HG03342 (cell line): ENCODE measurements around the gene RCAN2.
"Not testable (repeated sequence)": the region's sequence is repeated elsewhere in the genome, so short reads cannot be mapped to it uniquely, and the experiment has no call there.

Experiments used
- ATAC-seq: cut with Tn5 transposase; IDR thresholded peaks from one replicate; pipeline ENCODE4 v1.9.1; 2021; ENCODE audit warnings: mild to moderate bottlenecking, moderate library complexity; ENCODE audit not compliant: unreplicated experiment

RCAN2 gene

DNA sequence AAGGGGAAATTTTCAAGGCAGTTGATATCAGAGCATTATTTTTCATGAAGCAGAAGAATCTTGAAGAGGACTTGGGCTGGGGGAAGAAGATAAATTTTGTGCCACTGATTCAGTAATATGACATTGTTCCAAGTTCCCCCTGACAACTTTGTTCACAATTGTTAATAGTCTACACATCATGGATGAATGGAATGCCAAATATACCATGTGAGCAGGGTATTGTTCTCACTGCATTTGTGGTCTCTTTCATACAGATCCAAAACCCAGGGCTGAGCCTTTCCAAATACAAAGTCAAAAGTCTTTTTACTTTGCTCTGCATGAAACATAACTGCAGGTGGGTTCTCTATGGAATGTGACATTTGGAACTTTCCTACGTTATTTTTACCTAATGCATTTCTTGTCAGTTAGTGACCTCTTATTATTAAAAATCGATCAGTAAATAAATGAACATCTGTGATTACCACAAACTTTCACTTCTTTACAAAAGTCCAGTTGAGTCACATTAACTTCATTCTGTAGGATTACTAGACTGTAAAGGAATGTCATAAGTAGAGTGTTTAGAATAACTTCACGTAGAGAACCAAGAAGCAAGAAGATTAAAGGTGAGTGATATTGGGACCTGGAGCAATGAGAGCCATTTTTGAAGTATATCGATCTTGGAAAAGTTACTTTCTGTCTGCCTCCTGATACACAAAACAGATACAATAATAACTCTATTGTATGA, 100.9 kb downstream of the RCAN2 start:
- ATAC-seq = no peak

DNA sequence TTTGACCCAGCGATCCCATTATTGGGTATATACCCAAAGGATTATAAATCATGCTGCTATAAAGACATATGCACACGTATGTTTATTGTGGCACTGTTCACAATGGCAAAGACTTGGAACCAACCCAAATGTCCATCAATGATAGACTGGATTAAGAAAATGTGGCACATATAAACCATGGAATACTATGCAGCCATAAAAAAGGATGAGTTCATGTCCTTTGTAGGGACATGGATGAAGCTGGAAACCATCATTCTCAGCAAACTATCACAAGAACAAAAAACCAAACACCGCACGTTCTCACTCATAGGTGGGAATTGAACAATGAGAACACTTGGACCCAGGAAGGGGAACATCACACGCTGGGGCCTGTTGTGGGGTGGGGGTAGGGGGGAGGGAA, 103.5 kb downstream of the RCAN2 start:
- ATAC-seq = not testable (repeated sequence)

DNA sequence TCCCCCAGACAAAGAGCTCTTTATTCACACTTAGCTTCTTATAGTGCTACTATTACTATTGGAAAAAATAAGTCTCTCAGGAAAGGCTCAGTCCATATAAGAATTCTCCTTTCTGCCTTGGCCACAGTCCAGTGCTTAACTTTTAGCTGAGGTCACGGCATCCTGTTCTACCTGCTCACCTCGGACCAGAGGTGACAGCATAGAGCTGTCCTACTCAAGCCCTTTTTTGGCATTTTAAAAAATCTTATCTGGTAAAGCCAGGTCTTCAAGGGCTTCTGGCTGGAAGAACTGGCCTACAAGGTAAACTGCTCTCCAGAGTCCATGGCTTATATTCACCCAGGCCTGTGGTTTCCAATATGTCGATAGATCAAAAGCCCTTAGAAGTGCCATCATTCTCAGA, 109.7 kb downstream of the RCAN2 start:
- no peak for ATAC-seq

DNA sequence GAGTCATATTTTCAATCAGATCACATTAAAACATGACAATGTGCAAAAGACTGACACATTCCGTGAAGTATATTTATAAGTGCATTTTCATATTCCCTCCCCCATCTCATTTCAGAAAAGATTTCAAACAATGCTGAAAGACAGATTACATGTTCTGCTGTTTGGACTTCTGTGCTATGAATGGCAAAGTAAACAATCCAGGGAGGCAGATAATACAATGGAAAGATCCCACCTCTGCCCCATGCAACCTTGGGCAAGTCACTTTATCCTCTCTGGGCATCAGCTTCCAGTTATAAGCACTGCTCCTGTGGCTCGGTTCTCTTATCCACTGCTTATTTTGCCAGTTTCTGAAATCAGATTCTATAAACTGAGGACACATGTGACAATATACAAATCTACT, 110.2 kb downstream of the RCAN2 start:
- no peak for ATAC-seq

DNA sequence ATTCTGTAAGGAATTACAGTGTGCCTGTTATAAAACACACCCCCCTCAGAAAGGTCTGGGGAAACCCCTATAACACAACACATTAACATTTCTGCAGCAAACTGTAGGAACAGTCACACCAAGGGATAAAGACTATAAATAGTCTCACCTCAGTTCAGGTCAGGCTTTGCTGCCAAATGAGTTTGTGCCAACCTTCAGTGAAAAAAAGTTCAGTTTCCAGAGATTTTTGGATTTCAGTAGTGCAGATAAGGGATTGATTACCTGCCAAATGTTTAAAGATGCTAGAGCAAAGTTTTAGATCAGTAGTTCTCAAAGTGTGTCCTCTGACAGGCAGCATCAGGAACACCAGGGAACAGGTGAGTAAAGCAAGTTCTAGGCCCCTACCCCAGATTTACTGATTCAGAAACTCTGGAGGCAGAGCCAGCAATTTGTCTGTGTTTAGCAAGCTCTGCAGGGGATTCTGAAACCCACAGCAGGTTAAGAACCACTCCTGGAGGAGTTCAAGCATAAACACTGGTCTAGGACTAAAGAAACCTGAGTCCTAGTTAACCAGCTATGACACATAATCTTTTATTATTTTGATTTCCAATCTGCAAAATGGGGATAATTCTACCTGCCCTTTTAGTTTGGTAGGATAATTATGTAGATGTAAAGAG, 111.0 kb downstream of the RCAN2 start:
- ATAC-seq = no peak

DNA sequence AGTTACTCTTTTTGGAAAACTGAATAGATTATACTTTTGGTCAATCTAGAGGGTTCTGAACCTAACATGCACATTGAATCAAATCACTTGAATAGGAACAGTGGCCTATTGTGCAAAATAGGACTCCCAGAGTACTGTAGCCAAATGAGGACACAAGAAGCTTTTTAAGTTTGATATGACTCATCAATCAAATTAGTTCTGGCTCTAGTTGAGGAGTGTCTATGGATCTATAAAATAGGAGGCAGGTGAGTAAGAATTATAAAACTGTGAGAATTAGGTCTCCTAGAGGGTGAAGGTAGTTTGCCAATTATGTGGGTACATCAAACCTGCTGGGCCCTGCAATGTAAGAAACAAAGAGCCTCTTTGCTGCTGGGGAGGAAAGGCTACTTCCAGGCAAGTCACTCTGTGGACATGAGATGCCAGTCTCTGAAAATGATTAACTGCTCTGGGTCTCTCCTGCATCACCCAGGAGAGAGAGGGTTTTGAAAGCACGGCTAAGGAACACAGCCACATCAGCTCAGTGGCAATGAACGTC, 112.3 kb downstream of the RCAN2 start:
- no peak for ATAC-seq

DNA sequence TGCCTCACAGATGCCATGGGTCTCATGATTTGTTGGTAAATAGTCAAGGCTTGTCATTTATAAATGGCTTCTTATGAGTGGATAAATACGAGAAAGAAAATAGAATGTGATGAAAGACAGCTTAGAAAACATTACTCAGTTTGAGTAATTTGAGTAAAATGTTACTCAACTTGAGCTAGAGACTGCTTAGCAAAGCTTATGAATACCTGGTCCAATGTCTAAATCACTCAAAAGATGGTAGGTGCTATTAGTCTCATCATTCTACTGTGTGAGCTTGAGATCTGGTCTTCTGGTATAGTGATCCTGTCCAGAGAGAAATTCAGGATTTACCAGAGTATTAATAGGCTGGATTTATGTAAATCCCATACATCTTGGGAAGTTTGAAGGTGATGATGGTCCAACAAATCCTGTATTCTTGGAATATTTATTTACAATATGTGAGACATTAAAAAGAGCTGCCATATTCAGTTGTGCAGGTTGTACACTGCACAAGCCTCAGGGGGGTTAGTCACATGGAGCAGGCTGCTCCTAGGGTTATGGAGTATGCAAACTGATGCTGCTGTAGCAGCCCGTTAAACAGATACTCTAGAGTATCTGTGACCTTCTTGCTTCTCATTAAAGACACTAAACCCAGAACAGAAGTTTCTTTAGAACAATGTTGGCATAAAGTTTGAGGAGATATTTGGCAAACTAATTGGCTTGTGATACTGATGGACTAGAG, 112.9 kb downstream of the RCAN2 start:
- no peak for ATAC-seq

DNA sequence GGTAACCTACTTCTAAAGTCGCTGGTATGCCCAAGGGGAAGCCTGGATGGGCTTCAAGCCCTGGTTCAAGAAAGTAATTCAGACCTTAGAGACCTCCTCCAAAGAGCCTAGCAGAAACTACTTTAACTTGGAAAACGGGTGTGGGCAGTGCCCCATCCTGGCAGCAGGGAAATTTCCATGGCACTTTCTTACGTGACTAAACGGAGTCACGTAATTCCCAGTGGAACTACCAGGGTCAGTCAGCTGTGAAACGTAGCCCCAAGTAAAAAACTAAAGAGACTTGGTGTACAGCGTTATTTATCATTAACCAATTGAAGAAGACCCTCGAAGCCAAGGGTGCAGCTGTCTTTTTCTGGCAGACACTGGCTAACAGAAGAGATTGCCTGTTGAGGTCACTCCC, 114.0 kb downstream of the RCAN2 start:
- ATAC-seq = no peak

DNA sequence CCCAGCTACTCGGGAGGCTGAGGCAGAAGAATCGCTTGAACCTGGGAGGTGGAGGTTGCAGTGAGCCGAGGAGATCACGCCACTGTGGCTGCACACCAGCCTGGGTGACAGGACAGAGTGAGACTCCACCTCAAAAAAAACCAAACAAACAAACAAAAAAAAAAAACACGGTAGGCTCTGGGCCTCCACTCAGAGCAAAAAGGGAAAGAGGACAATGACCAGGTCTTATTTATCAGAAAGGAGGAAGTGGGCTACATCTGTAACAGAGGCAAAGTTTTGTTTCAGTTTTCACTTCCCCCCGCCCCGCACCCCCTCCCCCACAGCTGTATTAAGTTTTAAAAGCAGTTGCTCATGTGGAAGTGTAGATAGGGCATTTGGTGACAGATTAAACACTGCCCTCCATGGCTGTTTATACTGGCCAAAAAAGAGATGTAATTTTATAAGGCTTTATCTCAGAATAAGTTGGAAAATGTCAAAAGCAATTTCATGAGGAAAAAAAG, 114.6 kb downstream of the RCAN2 start:
- ATAC-seq = peak; percentile 93

DNA sequence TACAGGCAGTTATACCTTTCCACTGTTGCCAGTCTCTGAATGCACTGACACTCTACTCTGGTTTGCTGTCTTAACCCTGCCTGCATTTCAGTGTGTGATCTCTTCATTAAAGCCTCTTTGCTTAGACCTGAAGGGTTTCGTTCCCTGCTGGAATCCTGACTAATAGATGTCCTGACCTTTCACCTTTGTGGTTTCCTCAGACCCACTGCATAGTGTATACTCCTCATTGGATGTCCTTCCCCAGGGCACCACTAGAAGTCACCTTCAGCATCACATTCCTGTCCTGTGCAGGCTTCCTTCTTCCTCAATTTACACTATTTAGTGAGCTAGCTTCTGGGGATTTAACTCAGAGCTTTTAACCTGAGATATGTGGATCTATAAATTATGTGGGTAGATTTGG, 120.6 kb downstream of the RCAN2 start:
- no peak for ATAC-seq

DNA sequence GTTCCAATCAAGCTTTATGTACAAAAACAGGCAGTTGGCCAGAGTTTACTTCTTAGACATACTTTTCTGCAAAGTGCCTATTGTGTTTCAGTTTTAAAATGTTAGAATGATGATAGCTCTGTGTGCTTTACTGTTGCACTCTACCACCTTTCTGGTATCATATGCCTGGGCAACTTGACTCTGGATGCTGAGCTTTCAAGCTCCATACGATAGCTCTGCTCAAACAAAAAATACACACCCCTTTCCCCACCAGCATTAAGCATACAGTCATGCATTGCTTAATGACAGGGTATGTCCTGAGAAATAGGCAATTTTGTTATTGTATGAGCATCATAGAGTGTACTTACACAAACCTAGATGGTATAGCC, 123.1 kb downstream of the RCAN2 start:
- ATAC-seq = no peak

DNA sequence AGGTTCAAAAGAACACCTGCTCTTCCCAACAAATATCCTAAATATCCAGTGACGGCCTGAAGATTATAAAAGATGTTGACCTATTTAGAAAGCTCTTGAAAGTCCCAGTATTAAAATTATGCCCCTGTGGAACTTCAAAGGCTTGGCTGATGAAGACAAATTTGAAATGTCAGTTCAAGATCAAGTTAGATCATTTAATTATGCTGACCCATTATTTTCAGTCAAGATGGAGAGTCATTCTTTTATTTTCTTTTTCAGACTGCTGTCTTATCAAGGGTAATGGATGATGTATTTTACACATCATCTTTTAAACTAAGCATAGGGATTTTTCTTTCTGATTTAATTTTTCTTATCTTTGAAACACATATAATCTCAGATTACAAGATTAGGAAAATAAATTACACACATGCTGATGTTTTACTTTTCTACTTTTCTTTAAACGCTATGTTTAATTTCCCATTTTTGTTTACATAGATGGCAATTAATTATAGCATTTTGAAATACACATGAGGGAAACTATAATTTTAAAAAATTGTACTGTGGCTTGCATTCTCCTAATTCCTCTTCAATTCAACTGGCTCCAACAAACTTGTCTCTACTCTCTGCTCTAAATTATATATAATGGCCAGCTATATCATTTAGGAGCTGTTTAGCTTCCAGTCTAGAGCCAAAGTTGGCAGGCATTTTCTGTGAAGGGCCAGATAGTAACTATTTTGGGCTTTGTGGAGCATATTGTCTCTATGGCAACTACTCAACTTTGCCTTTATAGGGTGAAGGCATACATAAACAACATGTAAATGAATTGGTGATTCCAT, 123.7 kb downstream of the RCAN2 start:
- ATAC-seq = no peak

DNA sequence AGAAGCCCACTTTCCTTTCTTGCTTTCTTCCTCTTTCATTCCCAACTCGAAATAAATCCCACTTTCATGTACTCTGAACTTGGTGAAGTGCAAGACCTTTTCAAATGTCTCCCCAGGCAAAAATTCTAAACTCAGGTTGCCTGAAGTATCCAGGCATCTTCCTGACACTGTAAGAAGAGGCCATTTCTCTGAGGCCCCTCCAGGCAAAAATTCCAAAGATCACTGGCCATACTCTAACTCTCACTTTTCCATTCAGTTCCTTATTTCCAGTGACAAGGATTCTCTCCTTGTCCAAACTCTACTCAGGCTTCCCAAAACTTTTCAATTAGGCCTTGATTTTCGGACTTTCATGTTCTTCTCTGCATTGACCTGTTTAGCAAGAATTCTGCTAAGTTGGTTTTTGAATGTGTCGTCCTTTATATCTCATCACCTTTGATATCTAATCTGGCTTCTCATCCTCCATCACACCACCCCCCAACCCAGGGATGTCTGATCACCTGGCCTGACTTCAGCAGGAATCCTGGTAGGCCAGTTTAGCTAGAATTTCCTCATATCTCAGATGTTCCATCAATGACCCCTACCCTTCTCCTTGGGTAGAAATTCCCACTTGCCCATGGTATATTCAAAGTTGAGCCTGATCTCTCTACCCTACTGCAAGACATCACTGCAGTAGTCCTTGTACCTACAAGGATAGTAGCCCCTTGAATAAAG, 124.9 kb downstream of the RCAN2 start:
- no peak for ATAC-seq

DNA sequence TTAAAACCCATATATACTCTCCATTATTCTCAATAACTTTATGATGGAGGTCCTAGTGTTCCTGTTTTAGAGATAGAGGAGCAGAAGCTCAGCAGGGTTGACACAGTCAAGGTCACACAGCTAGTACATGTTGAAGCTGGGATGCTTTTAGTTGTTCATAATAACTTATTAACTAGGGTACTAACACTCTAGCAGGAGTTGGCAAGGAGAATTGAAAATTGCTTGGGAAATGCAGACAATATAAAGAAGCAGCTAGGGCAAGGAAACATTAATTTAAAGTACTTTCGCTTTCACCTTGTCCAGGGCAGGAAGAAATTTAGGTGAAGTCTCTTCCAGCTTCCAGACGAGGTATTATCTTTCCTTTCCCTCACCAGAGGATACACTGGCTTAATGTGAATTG, 133.7 kb downstream of the RCAN2 start:
- ATAC-seq = no peak

DNA sequence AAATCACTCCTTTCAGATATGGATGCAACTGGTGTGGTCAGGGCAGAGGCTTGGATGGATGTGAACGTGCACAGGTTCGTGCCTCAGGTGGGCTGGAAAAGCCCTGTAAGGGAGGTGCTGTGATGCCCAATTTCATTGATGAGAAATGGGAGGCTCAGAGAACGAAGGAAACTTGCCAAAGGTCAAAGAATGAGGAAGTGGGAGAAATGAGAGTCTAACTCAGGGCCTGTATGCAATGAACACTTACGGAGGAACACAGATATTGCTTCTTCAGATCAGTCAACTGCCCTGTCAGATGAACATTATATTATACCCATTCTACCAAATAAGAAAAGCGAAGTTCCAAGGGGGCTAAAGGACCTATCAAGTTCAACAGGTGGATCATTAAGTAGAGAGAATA, 134.7 kb downstream of the RCAN2 start:
- ATAC-seq = no peak

DNA sequence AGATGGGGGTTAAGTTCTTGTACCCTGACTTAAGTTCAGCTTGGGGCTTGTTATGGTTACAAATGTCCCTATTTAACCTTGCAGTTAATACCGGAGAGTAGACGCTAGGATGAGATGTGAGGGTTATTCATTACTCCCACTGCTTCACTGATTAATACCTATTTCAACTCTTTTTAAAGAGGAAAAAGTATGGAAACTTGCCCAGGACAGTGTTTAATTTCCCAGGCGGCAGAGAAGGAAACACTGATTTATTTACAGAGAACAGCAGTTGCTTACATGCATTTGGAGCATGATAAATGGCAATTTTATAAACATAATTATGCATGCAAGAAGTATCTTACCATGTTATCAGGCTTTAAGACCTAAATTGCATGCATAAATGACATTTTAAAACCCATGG, 137.7 kb downstream of the RCAN2 start:
- no peak for ATAC-seq

DNA sequence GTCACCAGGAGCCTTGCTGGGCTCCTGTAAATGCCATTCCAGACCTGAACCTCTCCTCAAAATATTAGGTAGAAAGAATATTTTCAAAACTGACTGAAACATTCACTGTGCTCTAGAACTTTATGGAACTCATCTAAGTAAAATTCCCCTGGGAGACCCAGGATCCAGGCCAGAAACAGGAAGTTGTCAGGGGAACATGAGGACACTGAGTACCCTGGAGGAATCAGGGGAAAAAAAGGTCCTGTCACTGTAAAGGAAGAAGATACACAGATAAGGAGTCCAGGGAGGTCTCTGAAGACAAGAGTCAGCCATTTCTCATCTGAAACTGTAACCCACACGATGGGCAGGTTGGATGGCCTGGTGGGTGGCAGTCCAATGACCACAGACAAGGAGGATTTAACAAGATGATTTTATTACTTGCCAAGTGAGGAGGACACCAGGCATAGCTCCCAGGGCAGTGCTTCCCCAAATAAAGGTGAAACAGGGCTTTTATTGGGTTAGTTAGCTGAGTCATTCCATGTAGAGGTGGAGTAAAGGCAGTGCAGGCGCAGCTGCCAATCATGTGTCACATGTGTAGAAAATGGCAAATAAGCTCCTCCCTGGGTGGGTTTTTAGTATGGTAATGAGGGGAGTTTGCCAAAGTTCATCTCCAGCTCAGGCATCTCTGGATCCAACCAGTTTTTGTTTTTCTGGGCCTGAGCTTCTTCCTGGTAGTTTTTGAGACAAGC, 138.5 kb downstream of the RCAN2 start:
- ATAC-seq = peak; percentile 43

DNA sequence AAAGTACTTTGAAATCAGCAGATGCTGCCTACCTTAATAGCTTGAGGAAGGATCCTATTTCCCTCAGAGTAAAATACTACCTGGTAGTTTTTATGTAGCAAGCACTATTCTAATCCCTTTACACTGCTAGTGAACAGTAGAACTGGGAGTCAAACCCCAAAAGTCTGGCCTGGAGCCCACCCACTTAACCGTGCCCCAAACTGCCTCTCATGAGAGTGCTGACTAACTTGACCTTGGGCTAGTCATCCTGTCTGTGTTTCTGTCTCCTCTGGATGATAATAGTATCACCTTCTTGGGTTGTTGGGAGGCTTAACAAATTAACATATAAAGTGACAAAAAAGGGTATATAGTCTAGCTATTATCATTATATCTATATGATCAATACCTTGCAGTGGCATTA, 140.5 kb downstream of the RCAN2 start:
- no peak for ATAC-seq

DNA sequence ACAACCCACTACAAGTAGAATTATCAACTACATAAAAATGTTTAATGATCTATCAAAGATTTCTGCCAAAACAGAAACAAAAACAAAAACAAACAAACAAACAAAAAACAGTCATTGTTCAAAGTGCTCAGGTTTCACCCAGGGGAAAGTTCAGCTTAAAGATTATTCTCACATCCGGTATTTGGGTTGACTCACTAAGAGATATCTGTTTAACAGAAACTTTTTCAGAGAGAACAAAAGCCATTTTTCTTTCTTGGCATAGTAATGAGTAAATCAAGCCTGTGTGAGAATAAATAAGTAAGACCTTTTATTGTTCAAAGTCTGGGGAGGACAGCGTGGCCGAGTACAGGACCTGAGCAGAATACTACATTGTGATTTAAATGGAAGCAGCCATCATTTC, 143.6 kb downstream of the RCAN2 start:
- peak; percentile 65 for ATAC-seq

DNA sequence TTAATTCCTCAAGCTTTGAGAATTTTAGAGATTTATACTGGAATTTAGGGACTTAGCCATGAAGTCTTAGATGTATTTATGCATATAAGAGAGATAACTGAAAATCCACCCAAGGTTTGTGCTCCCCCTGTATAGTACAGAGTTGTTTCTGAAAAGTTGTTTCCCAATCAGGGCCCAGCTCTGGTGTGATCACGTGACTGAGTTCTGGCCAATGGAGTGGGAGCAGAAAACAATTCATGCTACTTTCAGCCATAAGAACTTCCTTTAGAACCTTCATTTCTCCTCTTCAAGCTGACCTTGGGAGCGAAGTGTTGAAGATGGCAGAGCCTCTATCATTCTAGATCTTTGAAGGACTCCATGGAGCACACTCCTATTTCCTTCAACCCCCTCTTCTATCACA, 151.0 kb downstream of the RCAN2 start:
- no peak for ATAC-seq
